GM18873 (cell line): Measurements from ENCODE around the gene TMEM51.

Experiments used
- ATAC-seq: cut with Tn5 transposase; IDR thresholded peaks from one replicate; pipeline ENCODE4 v1.9.1; 2021; ENCODE audit warnings: mild to moderate bottlenecking, moderate library complexity, moderate number of reproducible peaks; ENCODE audit not compliant: unreplicated experiment, low FRiP score

Gene TMEM51

GRCh38 chr1:15153184-15153841 lies at the start of gene TMEM51:
Gene TMEM51 (plus strand): TSS chr1:15153747. CDS start chr1:15215088, 61,341 bp downstream.
- no peak for ATAC-seq

DNA sequence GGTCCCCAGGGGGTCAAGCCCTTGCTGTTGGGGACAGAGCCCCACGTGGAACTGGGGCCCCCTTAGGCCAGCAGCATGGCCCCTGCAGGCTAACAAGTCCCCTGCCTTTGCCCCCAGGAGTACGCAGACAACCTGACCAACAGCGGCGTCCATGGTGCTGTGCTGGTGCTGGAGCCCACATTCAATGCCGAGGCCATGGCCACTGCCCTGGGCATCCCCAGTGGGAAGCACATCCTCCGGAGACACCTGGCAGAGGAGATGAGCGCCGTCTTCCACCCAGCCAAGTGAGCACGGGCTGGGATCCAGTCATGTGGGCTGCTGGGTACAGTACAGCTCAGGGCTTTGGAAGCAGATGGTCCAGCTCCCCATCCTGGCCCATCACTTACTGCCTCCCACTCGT lies 49.6 kb upstream of the TMEM51 start:
- ATAC-seq = no peak

DNA sequence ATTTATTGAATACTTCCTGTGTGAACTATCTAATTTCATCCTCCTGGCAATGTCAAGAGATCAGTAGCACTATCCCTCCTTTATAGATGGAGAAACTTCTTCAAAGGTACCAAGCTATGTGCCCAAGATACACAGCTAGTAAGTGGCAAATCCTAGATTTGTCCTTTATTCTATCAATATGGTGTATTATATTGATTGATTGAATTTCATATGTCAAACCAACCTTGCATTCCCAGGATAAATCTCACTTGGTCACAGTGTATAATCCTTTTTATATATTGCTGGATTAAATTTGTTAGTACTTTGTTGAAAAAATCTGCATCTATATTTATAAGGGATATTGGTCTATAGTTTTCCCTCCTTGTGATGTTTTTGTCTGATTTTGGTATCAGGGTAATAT lies 48.8 kb upstream of the TMEM51 start:
- no peak for ATAC-seq

- ATAC-seq = no peak
These were observed 46.9 kb upstream of the TMEM51 start for GRCh38 chr1:15106608-15107007.

DNA sequence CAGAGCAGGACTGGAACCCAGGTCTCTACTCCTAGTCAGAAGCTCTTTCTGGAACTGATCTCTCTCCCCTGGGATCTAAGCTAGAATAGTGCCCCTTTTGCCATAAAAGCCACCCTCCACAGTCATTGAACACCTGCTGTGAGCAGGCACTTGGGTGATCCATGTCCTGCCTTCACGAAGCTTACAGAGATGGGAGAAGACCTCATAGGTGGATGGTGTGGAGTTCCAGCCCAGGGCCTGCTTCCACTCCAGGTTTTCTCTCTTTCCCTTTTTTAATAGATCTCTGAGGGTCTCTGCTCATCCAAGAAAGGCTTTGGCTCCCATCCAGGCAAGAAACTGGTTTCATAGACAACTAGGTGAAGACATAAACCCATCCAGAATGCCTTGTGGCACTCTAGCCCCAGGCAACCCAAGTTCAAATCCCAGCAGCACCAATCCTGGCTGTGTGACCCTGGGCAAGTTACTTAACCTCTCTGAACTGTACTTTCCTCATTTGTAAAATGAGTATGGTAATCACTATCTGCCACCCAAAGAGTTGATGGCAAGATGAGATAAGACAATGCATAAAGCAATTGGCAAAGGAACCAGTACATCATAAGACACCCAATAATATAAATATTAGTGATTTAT lies 46.4 kb upstream of the TMEM51 start:
- no peak for ATAC-seq

DNA sequence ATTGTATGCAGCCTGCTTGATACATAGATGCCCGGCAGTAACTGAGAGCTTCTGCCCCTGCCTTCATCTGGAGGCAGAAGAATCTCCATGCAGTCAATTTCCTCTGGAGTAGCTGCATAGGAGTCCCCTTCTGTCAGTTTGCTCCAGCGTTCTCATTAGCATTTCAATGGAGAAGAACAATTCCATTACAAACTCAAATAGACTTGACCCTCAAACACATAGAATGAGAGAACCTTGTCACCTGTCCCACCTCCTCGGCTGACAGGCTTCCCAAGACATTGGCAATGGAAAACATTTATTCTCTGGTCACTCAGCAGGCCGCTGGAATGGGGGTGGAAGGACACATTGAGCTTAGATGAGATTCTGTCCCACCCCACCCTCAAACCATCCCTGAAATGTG lies 45.6 kb upstream of the TMEM51 start:
- ATAC-seq = no peak

DNA sequence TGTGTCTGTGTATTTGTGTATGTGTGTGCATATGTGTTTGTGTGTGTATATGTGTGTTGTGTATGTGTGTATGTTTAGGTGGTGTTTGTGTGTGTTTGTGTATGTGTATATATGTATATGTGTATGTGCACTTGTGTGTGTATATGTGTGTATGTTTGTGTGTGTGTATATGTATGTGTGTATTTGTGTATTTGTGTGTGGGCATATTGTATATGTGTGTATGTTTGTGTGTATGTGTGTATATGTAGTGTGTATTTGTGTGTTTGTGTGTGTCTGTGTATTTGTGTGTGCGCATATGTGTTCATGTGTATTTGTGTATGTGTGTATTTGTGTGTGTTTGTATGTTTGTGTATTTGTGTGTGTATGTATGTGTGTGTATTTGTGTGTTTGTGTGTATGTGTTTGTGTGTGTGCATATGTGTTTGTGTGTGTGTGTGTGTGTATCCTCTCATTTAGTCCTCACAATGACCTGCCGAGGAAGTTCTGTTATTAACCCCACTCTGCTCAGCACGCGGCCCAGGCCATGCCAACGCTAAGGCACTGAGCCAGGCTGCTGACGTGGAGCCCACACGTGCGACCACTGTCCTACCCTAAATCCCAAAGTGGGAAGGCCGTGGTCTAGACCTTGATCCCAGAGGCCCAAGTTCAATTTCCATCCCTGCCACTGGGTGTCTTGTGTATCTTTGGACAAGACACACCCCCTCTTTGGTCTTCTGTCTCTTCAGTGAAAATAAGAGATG lies 43.2 kb upstream of the TMEM51 start:
- ATAC-seq = no peak

DNA sequence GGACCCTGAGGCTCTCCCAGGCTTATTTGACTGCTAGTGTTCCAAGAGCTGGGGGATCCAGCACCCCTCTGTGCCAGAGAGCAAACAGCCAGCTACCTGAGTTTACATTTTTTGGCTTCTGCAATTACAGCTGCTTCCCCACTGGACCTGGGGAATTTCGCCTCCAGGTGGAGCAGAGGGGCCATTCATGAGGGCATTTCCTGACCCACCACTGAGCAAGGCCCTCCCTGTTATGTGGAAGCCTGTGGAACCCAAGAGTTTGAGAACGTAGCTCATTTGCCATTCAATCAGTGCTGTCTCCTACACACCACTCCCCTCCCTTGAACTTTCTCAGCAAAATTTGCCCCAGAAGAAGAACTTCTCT lies 42.7 kb upstream of the TMEM51 start:
- ATAC-seq = no peak

DNA sequence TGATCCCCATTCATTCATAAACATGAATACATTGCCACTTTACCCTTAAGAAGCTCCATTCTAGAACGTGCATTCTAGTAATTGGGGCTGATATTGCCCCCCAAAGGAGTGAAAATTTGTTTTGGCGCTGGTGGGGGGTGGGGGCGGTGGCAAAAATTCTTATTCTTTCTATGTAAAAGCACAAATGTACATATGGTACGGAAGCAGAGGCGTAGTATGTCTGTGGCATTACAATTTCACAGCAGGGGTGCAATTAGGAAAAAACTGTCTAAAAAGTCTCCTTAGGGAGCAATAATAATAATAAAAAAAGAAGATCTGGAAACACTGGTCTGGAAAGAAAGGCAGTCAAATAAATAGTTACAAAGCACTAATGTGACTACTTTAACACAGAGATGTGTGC lies 40.4 kb upstream of the TMEM51 start:
- no peak for ATAC-seq

GRCh38 chr1:15114884-15115283 lies 38.7 kb upstream of the TMEM51 start:
- no peak for ATAC-seq

DNA sequence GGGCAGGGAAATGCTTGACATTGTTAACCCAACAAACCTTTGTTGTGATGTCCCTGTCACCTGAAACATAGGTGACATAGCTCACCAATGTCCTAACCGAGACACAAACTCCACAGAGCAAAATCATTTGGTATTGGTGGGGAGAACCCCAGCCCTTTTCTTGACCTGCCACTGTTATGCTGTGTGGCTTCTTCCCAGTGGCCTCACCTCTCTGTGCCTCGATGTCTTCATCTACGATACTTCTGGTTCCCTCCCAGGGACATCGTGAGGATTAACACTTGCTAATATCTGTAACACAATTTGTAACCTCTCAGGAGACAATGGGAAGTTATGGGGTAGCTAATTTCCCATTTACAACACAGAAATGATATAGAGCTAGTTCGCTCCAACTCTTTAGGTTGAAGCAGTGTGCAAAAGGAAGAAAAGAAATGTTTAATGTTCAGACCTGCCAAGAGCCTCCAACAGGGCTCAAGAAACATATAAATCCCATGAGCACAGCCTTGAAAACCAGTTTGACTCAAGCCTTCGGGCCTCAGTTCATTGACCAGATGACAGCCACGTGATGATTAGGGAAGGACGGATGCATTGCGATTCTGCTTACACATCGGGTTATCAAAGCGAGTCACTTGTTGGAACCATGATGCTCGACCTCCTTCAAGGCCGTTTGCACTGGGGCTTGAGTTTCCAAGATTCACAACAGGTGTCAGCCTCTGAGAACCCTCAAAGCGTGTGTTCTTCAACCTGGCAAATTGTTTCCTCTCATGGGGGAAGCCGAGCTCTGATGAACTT lies 37.8 kb upstream of the TMEM51 start:
- no peak for ATAC-seq

DNA sequence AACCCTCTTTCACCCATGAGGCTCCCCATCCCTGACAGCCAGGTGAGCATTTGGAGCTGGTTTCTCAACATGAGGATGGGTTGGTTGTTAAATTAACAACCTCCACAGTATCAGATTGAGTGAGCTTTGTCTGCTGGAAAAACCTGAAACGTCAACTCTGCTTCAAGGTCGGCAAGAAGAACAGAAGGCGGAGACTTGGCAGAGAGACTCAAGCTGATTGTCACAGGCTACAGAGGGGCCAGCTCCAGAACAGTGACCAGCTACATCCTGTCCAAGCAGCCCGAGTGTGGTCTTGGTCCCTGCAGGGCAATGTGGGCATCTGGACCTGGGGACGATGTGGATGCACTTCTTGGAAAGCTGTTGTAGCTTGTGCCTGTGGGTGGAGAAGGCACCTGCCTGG lies 36.6 kb upstream of the TMEM51 start:
- ATAC-seq = no peak

DNA sequence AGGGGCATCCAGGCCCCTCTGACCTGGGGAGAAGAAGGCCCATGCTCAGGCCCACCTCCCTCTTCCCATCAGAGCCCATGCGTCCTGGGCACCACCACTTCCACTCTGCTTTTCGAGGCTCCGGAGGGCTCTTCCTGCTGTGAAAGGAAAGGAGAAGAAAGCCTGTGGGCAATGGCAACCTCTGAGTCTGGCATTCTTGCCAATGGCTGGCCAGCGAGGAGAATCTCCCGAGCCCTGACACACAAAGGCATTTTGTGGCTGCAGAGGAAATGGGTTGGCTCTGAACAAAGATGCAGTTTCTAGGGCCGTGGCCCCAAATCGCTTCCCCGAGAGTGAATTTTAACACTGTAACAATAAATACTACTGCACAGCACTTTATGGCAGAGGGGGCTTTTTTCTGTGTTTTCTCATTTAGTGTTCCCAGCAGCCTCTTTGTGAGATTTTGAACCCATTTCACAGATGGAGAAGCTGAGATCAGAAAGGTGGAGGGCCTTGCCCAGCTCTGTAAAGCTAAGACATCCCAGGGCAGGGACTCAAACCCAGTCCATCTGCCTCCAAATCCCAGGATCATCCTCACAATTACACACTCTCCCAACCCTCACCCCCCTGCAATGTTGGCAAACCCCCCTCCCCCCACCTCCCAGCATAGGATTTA lies 35.7 kb upstream of the TMEM51 start:
- ATAC-seq = no peak

GRCh38 chr1:15118579-15118978 lies 35.0 kb upstream of the TMEM51 start:
- ATAC-seq = no peak

DNA sequence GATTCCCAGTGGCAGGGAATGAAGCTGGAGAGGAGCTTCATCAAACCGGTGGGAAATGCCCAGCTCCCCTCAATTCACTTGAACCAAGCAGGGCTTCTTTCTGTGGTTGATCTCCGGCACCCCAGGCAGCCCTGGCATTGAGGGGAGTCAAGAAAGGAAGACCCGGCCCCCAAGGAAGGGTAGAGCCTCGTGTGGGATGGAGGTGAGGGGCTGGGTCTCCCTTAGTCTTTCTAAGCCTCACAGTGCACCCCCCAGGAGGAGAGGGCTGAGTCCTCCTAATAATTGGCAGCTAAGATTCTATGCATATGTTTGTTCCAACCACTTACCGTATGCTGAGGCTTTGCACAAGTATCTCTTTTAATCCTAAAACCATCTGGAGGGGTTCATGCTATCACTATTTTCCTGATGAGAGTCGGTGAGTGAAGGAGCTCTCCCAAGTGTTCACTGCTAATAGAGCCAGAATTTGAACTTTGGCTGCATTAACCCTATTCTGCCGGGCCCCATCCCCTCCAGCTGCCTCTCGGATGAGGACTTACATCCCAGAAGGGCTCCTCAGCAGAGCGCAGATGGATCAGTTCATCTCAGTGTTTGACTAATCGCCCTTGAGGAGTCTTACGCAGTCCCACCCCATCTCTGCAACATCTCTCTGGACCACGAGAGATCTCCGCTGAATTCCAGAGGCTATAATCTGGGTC lies 33.1 kb upstream of the TMEM51 start:
- no peak for ATAC-seq

- no peak for ATAC-seq
These were observed 31.2 kb upstream of the TMEM51 start for GRCh38 chr1:15122331-15122730.

DNA sequence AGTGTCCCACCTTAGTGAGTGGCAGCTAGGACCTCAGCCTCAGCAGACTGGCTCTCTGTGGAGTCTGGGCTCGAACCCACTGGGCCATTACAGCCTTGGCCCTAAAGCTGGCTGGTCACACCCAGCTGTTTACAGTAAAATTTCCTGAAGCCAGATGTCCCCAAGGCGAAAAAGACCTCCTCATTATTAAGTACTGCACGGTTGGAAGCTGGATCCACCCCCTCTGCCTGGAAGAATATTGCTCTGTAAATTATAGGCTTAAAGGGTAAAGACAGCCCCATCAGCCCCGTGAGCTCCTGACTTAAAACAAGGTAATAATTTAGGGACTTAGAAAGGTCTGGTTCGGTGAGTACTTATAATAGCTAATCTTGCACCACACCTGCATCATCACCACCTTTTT lies 30.3 kb upstream of the TMEM51 start:
- no peak for ATAC-seq

DNA sequence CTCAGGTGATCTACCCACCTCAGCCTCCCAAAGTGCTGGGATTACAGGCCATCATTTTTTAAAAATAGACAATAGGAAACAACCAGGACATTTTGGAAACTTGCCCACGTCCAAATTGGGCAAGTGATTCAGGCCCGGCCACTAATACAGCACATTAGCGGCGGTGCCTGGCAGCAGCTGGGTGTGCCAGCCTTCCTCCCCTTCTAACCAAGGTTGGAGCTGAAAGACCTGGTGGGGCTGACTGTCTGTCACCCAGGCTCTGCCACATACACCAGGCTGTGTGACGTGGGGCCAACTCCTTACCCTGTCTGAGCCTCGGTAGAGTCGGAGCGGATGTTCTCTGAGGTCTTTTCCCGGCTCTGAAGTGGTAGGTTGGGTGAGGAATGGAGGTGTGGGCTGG lies 29.6 kb upstream of the TMEM51 start:
- ATAC-seq = no peak

GRCh38 chr1:15124362-15125100 lies 29.0 kb upstream of the TMEM51 start:
- no peak for ATAC-seq
